HEK293 (cell line): ENCODE measurements around the gene ZNF446.

ENCODE experiments used
- WT1 ChIP-seq: fragments of 450-650 bp; formaldehyde crosslinking; IDR thresholded peaks from 2 replicates; pipeline ENCODE4 v1.5.1; 2016; ENCODE audit warnings: missing biosample characterization, missing genetic modification characterization
- ZNF138 ChIP-seq: fragments of 450-650 bp; formaldehyde crosslinking; IDR thresholded peaks from 2 replicates; pipeline ENCODE4 v1.5.1; 2016; ENCODE audit warnings: missing biosample characterization, missing genetic modification characterization, borderline replicate concordance

DNA sequence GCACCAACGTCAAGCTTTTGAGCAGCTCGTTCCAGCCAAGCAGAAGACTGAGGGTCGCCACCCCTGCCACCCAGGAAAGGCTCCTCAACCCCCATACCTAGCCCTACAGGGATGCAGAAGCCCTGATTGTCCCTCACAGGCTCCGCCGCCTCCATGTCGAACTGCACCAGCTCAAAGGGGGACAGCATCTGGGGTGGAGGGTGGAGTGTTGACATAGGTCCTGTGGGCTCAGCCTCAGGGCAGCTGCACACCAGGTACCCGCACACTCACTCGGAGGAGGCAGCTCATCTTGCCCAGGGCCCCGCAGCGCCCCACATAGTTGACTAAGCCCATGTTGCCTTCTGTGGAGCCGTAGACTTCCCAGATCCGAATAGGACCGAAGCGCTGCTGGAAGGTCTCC is 24.1 kb downstream of the ZNF446 start:
- TF ChIP-seq WT1 (tag by site-specific recombination) = no peak
- no peak for TF ChIP-seq ZNF138 (tag by site-specific recombination)
